Measurements from ENCODE around the gene DLX6. TPM values are rescaled to one million over a fixed set of nuclear protein-coding genes. Genes with fewer than 3 reads are reported as not detected.

DLX6 gene
- total RNA-seq, 2 experiments from 2014 or later, result not detected

DNA sequence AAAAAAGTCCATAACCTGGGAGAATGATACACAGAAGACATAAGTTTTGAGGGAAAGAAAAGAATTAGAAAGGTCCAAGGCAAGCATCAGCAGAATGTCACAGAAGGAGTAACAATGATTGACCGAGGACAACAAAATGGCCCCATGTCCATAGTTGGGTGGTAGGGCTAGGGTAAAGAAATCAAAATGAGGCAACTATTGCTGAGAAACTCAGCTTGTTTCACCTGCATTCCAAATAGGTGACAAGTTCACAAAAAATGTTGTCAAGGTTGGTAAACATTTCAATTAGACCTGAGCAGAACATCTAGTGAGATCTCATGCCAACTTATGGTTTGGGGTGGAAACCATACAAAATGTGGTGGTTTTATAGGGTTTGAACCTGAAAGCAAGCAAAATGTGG, 22.8 kb upstream of the DLX6 start:
- no peaks in the 10 kb centered on the region for H4K20me1 ChIP-seq (ENCODE audit: insufficient read depth, low read length)
- no peak overlapping the region for H3K27ac ChIP-seq (ENCODE audit: low read depth, low read length, poor library complexity, severe bottlenecking)
- no peaks in the 10 kb centered on the region for H3K36me3 ChIP-seq (ENCODE audit: insufficient read depth, low read length)
- BruUV-seq (replicated peaks), result no TSS peak
- H3K9me3 ChIP-seq (ENCODE audit: low read length), result no peaks in the 10 kb centered on the region
- no peak for DNase-seq (ENCODE audit: low spot score)
- no peaks in the 10 kb centered on the region for H3K4me1 ChIP-seq (ENCODE audit: insufficient read depth, low read length, poor library complexity, severe bottlenecking)
- no peak overlapping the region for H3K4me2 ChIP-seq (ENCODE audit: low read length)
- no peaks in the 10 kb centered on the region for H3K79me2 ChIP-seq (ENCODE audit: insufficient read depth, low read depth, low read length)
- H3K9me2 ChIP-seq (ENCODE audit: insufficient read depth, low read length), result no peaks in the 10 kb centered on the region
- CTCF ChIA-PET (ENCODE audit: unreplicated experiment), result no interaction called here
- H2AFZ ChIP-seq (ENCODE audit: low read length), result no peak overlapping the region
- no peak for TF ChIP-seq EZH2phosphoT487 (IDR thresholded peaks at IDR 0.05; ENCODE audit: borderline replicate concordance, low read depth, low read length)
- TF ChIP-seq, protein P1, sequence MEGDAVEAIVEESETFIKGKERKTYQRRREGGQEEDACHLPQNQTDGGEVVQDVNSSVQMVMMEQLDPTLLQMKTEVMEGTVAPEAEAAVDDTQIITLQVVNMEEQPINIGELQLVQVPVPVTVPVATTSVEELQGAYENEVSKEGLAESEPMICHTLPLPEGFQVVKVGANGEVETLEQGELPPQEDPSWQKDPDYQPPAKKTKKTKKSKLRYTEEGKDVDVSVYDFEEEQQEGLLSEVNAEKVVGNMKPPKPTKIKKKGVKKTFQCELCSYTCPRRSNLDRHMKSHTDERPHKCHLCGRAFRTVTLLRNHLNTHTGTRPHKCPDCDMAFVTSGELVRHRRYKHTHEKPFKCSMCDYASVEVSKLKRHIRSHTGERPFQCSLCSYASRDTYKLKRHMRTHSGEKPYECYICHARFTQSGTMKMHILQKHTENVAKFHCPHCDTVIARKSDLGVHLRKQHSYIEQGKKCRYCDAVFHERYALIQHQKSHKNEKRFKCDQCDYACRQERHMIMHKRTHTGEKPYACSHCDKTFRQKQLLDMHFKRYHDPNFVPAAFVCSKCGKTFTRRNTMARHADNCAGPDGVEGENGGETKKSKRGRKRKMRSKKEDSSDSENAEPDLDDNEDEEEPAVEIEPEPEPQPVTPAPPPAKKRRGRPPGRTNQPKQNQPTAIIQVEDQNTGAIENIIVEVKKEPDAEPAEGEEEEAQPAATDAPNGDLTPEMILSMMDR (conservative IDR thresholded peaks at IDR 0.05; ENCODE audit: low read length), result no peak
- intact Hi-C loops (cut with micrococcal nuclease; ENCODE audit: unreplicated experiment), result no loop called here
- POLR2A ChIA-PET, result no interaction called here
- no peak overlapping the region for H3K4me3 ChIP-seq (ENCODE audit: low read depth, low read length, poor library complexity, severe bottlenecking)

DNA sequence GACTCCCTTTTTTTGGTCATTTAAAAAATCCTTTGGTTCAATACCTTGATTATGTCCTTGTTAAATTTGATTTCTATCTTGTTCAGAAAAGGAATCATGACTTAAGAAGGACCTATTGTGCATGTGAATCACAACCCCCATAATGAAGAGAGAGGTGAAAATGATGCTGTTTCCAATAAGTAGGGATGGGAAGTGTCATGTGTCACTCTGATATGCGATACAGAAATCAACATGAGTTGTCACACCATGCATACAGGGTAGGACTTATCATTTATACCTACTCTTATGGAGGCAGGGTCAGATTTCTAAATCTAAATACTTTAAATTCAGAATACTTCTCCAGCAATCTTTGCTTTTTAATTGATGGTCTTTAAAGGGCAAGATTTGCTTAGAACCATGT, 19.4 kb upstream of the DLX6 start:
- ChIA-PET POLR2A (no interaction called here), CTCF (ENCODE audit: unreplicated experiment) (no interaction called here)
- Histone ChIP-seq H3K4me3 (ENCODE audit: low read depth, low read length, poor library complexity, severe bottlenecking) (no peak overlapping the region), H3K79me2 (ENCODE audit: insufficient read depth, low read depth, low read length) (no peaks in the 10 kb centered on the region), H3K9me2 (ENCODE audit: insufficient read depth, low read length) (no peaks in the 10 kb centered on the region), H2AFZ (ENCODE audit: low read length) (no peak overlapping the region), H3K4me2 (ENCODE audit: low read length) (no peak overlapping the region), H4K20me1 (ENCODE audit: insufficient read depth, low read length) (no peaks in the 10 kb centered on the region), H3K36me3 (ENCODE audit: insufficient read depth, low read length) (no peaks in the 10 kb centered on the region), H3K9me3 (ENCODE audit: low read length) (no peaks in the 10 kb centered on the region), H3K4me1 (ENCODE audit: insufficient read depth, low read length, poor library complexity, severe bottlenecking) (no peaks in the 10 kb centered on the region), H3K27ac (ENCODE audit: low read depth, low read length, poor library complexity, severe bottlenecking) (no peak overlapping the region)
- DNase-seq (ENCODE audit: low spot score), result no peak
- BruUV-seq (replicated peaks), result no TSS peak
- TF ChIP-seq, protein P1 (conservative IDR thresholded peaks at IDR 0.05; ENCODE audit: low read length), result no peak
- no peak for TF ChIP-seq EZH2phosphoT487 (IDR thresholded peaks at IDR 0.05; ENCODE audit: borderline replicate concordance, low read depth, low read length)
- intact Hi-C loops (cut with micrococcal nuclease; ENCODE audit: unreplicated experiment), result no loop called here

DNA sequence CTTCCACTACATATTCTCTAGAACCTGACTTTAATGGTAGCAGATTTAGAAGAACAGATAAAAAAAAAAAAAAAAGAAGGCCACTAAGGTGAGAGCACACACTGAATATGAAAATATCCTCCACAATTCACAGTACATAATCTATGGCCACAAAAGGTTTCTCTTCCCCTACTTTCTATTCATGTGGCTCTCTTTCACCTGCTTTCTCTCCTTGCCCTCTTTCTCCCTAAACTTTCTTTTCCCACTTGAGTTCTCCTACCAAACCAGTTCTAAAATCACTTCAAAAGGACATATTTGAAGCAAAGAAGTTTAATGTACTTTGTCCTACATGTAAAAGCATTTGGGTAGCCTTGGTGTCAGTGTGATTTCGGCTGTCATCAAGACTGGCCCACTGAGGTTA, 18.5 kb upstream of the DLX6 start:
- BruUV-seq (replicated peaks), result no TSS peak
- no peak for DNase-seq (ENCODE audit: low spot score)
- POLR2A ChIA-PET, result interaction anchor here (0.9 kb wide), 1 partner anchor 22 kb away, joined by 4 read pairs; no protein-coding TSS in a partner anchor
- Histone ChIP-seq H3K79me2 (ENCODE audit: insufficient read depth, low read depth, low read length) (no peaks in the 10 kb centered on the region), H3K4me3 (ENCODE audit: low read depth, low read length, poor library complexity, severe bottlenecking) (no peak overlapping the region), H3K27ac (ENCODE audit: low read depth, low read length, poor library complexity, severe bottlenecking) (no peak overlapping the region), H3K9me3 (ENCODE audit: low read length) (no peaks in the 10 kb centered on the region), H3K36me3 (ENCODE audit: insufficient read depth, low read length) (no peaks in the 10 kb centered on the region), H2AFZ (ENCODE audit: low read length) (no peak overlapping the region), H4K20me1 (ENCODE audit: insufficient read depth, low read length) (no peaks in the 10 kb centered on the region), H3K4me2 (ENCODE audit: low read length) (no peak overlapping the region), H3K9me2 (ENCODE audit: insufficient read depth, low read length) (no peaks in the 10 kb centered on the region), H3K4me1 (ENCODE audit: insufficient read depth, low read length, poor library complexity, severe bottlenecking) (no peaks in the 10 kb centered on the region)
- intact Hi-C loops (cut with micrococcal nuclease; ENCODE audit: unreplicated experiment), result no loop called here
- no peak for TF ChIP-seq EZH2phosphoT487 (IDR thresholded peaks at IDR 0.05; ENCODE audit: borderline replicate concordance, low read depth, low read length)
- TF ChIP-seq, protein P1 (conservative IDR thresholded peaks at IDR 0.05; ENCODE audit: low read length), result no peak
- CTCF ChIA-PET (ENCODE audit: unreplicated experiment), result no interaction called here
